HepG2 (cell line): ENCODE data around the gene GTF2E1. TPM values are rescaled to one million over a fixed set of nuclear protein-coding genes. Genes with fewer than 3 reads are reported as not detected.

ENCODE experiments used
- ATAC-seq: fragments of 200-7000 bp; cut with Tn5 transposase; 3 replicates; pipeline ENCODE4 v1.9.1; 2020; ENCODE audit warnings: mild to moderate bottlenecking, moderate library complexity
- BruUV-seq: library from RNA; stranded (reverse); fragments of 400-500 nt; replicated peaks from 2 replicates; lab custom pipeline; 2021; lab: Mats Ljungman, UMichigan
- CTCF ChIA-PET: fragments of 300-600 bp; formaldehyde crosslinking; extraction: SDS; loops from one replicate; lab custom pipeline; 2021; ENCODE audit warnings: low total read pairs, inconsistent platforms, low intra/inter-chr PET ratio; lab: Yijun Ruan, JAX
- POLR2A ChIA-PET: fragments of 350-600 bp; sonication (Branson Sonifier 250); formaldehyde crosslinking; loops from one replicate; lab custom pipeline; 2020; ENCODE audit warnings: antibody characterized with exemption, inconsistent platforms; lab: Yijun Ruan, JAX
- DNase-seq: peaks from one replicate; pipeline ENCODE4 v3.0.0-alpha.2; 2015; ENCODE audit warnings: low spot score
- FAIRE-seq: peaks from 3 replicates; lab custom pipeline; 2011; peaks lifted over from hg19 to GRCh38; lab: Jason Lieb, UNC
- H2AFZ ChIP-seq: one replicate; pipeline ENCODE4 v1.6.1; 2011; ENCODE audit warnings: low read length, inconsistent platforms
- H3K27ac ChIP-seq: fragments of 300-600 bp; 3 replicates; pipeline ENCODE4 v1.8.0; 2011; ENCODE audit warnings: mixed run types, mild to moderate bottlenecking, mixed read lengths, low read length, inconsistent platforms; ENCODE audit not compliant: insufficient read depth; ENCODE audit errors: extremely low read length
- H3K27me3 ChIP-seq, 2 experiments: fragments of 200-600 bp in 1 of 2; 2 replicates in 1 of 2; 3 replicates in 1 of 2; pipeline versions ENCODE4 v1.6.0 to v1.8.0; 2011; ENCODE audit warnings: low read length in 2 of 2, mild to moderate bottlenecking in 2 of 2, moderate library complexity in 2 of 2, inconsistent platforms in 1 of 2; ENCODE audit not compliant: insufficient read depth in 2 of 2, control insufficient read depth in 1 of 2
- H3K36me3 ChIP-seq, 2 experiments: fragments of 200-600 bp in 1 of 2; replicated peaks in 1 of 2; 2 replicates in 1 of 2; 3 replicates in 1 of 2; pipeline versions ENCODE4 v1.5.1 to v1.8.0; 2011; ENCODE audit warnings: low read length in 2 of 2, inconsistent platforms in 1 of 2; ENCODE audit not compliant: insufficient read depth in 2 of 2, control insufficient read depth in 1 of 2
- H3K4me1 ChIP-seq: 2 replicates; pipeline ENCODE4 v1.5.1; 2012; ENCODE audit warnings: low read length, inconsistent platforms; ENCODE audit not compliant: insufficient read depth
- H3K4me2 ChIP-seq: 2 replicates; pipeline ENCODE4 v1.6.0; 2011; ENCODE audit warnings: low read depth, low read length, inconsistent platforms
- H3K4me3 ChIP-seq, 3 experiments: fragments of 200-600 bp in 1 of 3; sonication (generic), shearing (Covaris generic) in 1 of 3; replicated peaks in 1 of 3; 2 replicates each; pipeline ENCODE4 v1.5.1; 2011 to 2016; ENCODE audit warnings: low read length in 3 of 3, inconsistent platforms in 2 of 3, low read depth in 2 of 3, mild to moderate bottlenecking in 2 of 3, control low read depth in 1 of 3, mixed read lengths in 1 of 3; ENCODE audit not compliant: insufficient read depth in 1 of 3
- H3K79me2 ChIP-seq: one replicate; pipeline ENCODE4 v1.6.1; 2011; ENCODE audit warnings: low read length, inconsistent platforms; ENCODE audit not compliant: insufficient read depth
- H3K9ac ChIP-seq: 2 replicates; pipeline ENCODE4 v1.6.0; 2011; ENCODE audit warnings: mild to moderate bottlenecking, low read depth, low read length, inconsistent platforms; ENCODE audit not compliant: insufficient read depth
- H3K9me3 ChIP-seq: 2 replicates; pipeline ENCODE4 v1.5.1; 2012; ENCODE audit warnings: mild to moderate bottlenecking, low read length
- H4K20me1 ChIP-seq: 2 replicates; pipeline ENCODE4 v1.6.0; 2011; ENCODE audit warnings: inconsistent platforms, mild to moderate bottlenecking, low read length, moderate library complexity; ENCODE audit not compliant: insufficient read depth
- ATF7 ChIP-seq, 2 experiments: fragments of 450-650 bp in 1 of 2; sonication (generic) in 1 of 2; formaldehyde crosslinking in 1 of 2; IDR thresholded peaks; 2 replicates each; pipeline versions ENCODE4 v1.4.0 to v1.6.1; 2016 to 2020; ENCODE audit warnings: antibody characterized with exemption in 1 of 2, mild to moderate bottlenecking in 1 of 2, missing genetic modification reagents in 1 of 2
- GPN1 ChIP-seq: sonication (generic); formaldehyde crosslinking; IDR thresholded peaks from 2 replicates; pipeline ENCODE4 v1.5.1; 2020; ENCODE audit warnings: missing genetic modification reagents, borderline replicate concordance
- MTA3 ChIP-seq: sonication (generic); formaldehyde crosslinking; IDR thresholded peaks from 2 replicates; pipeline ENCODE4 v1.4.0; 2020; ENCODE audit warnings: missing genetic modification reagents
- PRMT3 ChIP-seq: sonication (generic); formaldehyde crosslinking; IDR thresholded peaks from 2 replicates; pipeline ENCODE4 v1.8.1; 2022; ENCODE audit warnings: low read depth, mild to moderate bottlenecking, moderate library complexity, missing genetic modification reagents, borderline replicate concordance
- RBM22 ChIP-seq: fragments of 200-400 bp; formaldehyde crosslinking; optimal IDR thresholded peaks from 2 replicates; pipeline ENCODE3; 2017; ENCODE audit warnings: mild to moderate bottlenecking, low read length, moderate library complexity
- RNF2 ChIP-seq: fragments of 450-650 bp; conservative IDR thresholded peaks from 2 replicates; pipeline ENCODE4 v1.6.1; 2016; ENCODE audit warnings: low read depth
- TEAD2 ChIP-seq: sonication (generic); formaldehyde crosslinking; IDR thresholded peaks from 2 replicates; pipeline ENCODE4 v1.9.0; 2021; ENCODE audit warnings: missing genetic modification reagents
- TFE3 ChIP-seq: IDR thresholded peaks from 2 replicates; pipeline ENCODE4 v1.6.1; 2016
- ZBTB34 ChIP-seq: sonication (generic); formaldehyde crosslinking; IDR thresholded peaks from 2 replicates; pipeline ENCODE4 v1.8.0; 2022; ENCODE audit warnings: mild to moderate bottlenecking, missing genetic modification reagents
- ZNF234 ChIP-seq: sonication (generic); formaldehyde crosslinking; conservative IDR thresholded peaks from 2 replicates; pipeline ENCODE4 v1.5.1; 2020; ENCODE audit warnings: mild to moderate bottlenecking, missing genetic modification reagents
- ZNF34 ChIP-seq: sonication (generic); formaldehyde crosslinking; IDR thresholded peaks from 2 replicates; pipeline ENCODE4 v1.4.0; 2020; ENCODE audit warnings: mild to moderate bottlenecking, missing genetic modification reagents, borderline replicate concordance
- ZNF710 ChIP-seq: sonication (generic); formaldehyde crosslinking; IDR thresholded peaks from 2 replicates; pipeline ENCODE4 v1.5.0; 2020; ENCODE audit warnings: mild to moderate bottlenecking, missing genetic modification reagents, borderline replicate concordance
- ZSCAN5A ChIP-seq: sonication (generic); formaldehyde crosslinking; IDR thresholded peaks from 2 replicates; pipeline ENCODE4 v1.8.0; 2022; ENCODE audit warnings: mild to moderate bottlenecking, missing genetic modification reagents, borderline replicate concordance
- WGBS: methylation state at CpG from one replicate; pipeline ENCODE4 v1.1.6; 2017; ENCODE audit warnings: low lambda C conversion rate; 5-methylcytosine and 5-hydroxymethylcytosine counted together
- in situ Hi-C: cut with HindIII; loops from 2 replicates; pipeline ENCODE4 v1.10.0; 2017; ENCODE audit warnings: low pct_unique_long_range_greater_than_20kb; ENCODE audit not compliant: extremely low pct_ligation_motif_present
- intact Hi-C: fragments of 100-400 bp; cut with micrococcal nuclease; formaldehyde crosslinking; loops from one replicate; pipeline ENCODE4 v1.10.0; 2022; ENCODE audit not compliant: unreplicated experiment
- polyA plus RNA-seq, 8 experiments: library from polyadenylated mRNA; depleted of rRNA in 3 of 8; stranded (reverse) in 7 of 8; unstranded in 1 of 8; fragments of >200 nt; fragmentation: Illumina TruSeq in 4 of 8; extraction: Trizol in 4 of 8; gene quantifications; 2 replicates each; pipeline versions ENCODE4 v1.2.1 to v1.2.3, GENCODE V29; 2011 to 2016; ENCODE audit warnings: low read depth in 4 of 8, missing spikeins in 1 of 8, mixed read lengths in 1 of 8; ENCODE audit not compliant: insufficient read depth in 1 of 8
- total RNA-seq, 5 experiments: library from RNA; depleted of rRNA; stranded (reverse); fragments of >200 nt; fragmentation: Illumina TruSeq; extraction: Trizol; gene quantifications; 2 replicates each; pipeline ENCODE4 v1.2.3, GENCODE V29; 2016; ENCODE audit warnings: low read depth in 1 of 5

The GTF2E1 gene
- total and polyA plus RNA-seq, 2 of the 13 experiments (the other 11 are each of a cell fraction or from before 2014, with no cell fraction given) = 7.7 to 21.5 TPM

DNA sequence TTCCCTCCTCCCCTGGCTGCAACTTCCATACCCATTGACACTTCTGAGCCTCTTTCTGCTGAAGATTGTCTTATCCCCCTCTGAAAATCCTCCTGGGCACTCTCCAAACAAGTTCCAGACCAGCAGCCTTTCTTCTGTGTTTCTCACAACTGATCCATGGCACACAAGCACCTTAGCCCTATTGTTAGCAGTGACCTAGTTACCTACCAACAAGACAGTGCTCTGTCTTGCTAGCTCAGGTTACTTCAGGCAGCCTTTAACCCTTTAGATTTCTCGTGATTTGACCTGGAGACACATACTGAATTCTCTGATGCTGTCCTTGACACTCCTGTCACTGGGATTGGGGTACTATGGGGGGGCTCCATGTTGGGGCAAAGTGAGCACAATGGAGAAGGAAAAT, 82.1 kb downstream of the GTF2E1 start:
- no peak overlapping the region for H3K4me2 ChIP-seq
- no peaks in the 10 kb centered on the region for H3K79me2 ChIP-seq
- H3K9me3 ChIP-seq = no peaks in the 10 kb centered on the region
- TF ChIP-seq ZNF34 (CRISPR knock-in tag) = no peak
- TF ChIP-seq GPN1 = no peak
- TF ChIP-seq ZNF234 = no peak
- no peak for TF ChIP-seq ZBTB34
- TF ChIP-seq MTA3 (CRISPR knock-in tag) = no peak
- TF ChIP-seq RNF2 = no peak
- no peaks in the 10 kb centered on the region for H4K20me1 ChIP-seq
- CTCF ChIA-PET = no interaction called here
- H3K4me3 ChIP-seq = no peak overlapping the region
- BruUV-seq = no TSS peak
- peaks cover 5% of the 10 kb centered on the region; the same call in 1 of the 2 replicates for H3K4me1 ChIP-seq
- DNase-seq (no peak), ATAC-seq (no peak), FAIRE-seq (no peak)
- no peak overlapping the region for H3K27ac ChIP-seq
- WGBS = 0% methylated on average over 1 of the region's 1 CpG
- in situ Hi-C loops (no loop called here), intact Hi-C loops (no loop called here)
- no peaks in the 10 kb centered on the region for H3K36me3 ChIP-seq
- no peak overlapping the region for H2AFZ ChIP-seq
- POLR2A ChIA-PET = no interaction called here
- no peaks in the 10 kb centered on the region for H3K27me3 ChIP-seq
- no peak overlapping the region for H3K9ac ChIP-seq

DNA sequence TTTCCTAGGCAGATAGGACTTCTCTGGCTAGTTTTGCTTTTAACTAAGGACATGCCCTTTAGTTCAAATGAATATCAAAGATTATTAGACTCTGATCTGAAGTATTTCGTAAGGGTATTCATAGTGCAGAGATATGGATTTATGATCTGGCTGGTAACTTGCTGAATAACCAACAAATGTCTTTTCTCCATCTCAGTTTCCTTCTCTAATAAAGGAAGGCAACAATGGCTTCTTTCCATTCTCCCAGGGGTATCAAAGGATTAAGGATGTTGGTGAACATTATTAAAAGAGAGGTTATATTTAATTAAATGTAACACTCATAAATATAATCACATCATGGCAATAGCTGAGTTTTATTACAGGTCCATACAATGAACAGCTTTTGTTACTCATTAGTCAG, 86.3 kb downstream of the GTF2E1 start:
- no peak for ATAC-seq
- Histone ChIP-seq H3K27me3 (no peaks in the 10 kb centered on the region), H3K4me2 (no peak overlapping the region), H2AFZ (no peak overlapping the region), H3K79me2 (no peaks in the 10 kb centered on the region), H3K9me3 (no peaks in the 10 kb centered on the region), H3K36me3 (no peaks in the 10 kb centered on the region), H4K20me1 (no peaks in the 10 kb centered on the region), H3K4me3 (no peak overlapping the region), H3K27ac (no peak overlapping the region), H3K9ac (no peak overlapping the region), H3K4me1 (no peaks in the 10 kb centered on the region)
- ChIA-PET POLR2A (no interaction called here), CTCF (no interaction called here)
- 0% methylated on average over 1 of the region's 1 CpG for WGBS
- DNase-seq = no peak
- no TSS peak for BruUV-seq
- in situ Hi-C loops (no loop called here), intact Hi-C loops (no loop called here)
- no peak for FAIRE-seq
- TF ChIP-seq ZNF710 (CRISPR knock-in tag) (no peak), ZSCAN5A (CRISPR knock-in tag) (no peak), RBM22 (no peak), TEAD2 (no peak), ATF7 (IDR thresholded peaks at IDR 0.05) (no peak), ATF7 (CRISPR knock-in tag; IDR thresholded peaks at IDR 0.05) (no peak), PRMT3 (CRISPR knock-in tag) (no peak), TFE3 (no peak)
